ENCODE results near the gene KCNIP3.

Gene KCNIP3

DNA sequence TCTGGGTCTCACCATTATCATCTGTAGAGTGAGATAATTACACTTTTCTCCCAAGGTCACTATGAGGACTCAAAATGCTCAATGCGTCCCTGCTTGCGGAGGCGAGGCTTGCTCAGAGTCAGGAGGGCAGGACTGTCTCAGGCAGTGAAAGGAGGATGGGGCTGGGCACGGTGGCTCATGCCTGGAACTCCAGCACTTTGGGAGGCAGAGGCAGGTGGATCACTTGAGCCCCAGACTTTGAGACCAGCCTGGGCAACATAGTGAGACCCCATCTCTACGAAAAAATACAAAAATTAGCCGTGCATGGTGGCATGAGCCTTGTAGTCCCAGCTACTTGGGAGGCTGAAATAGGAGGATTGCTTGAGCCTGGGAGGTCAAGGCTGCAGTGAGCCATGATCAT is 1.8 kb upstream of the KCNIP3 start:
- Histone ChIP-seq H3K27ac (ENCODE audit: insufficient read depth, low read length, poor library complexity, severe bottlenecking) (no peak overlapping the region), H3K9me3 (ENCODE audit: control insufficient read depth, low read length) (peaks cover 5% of the 10 kb centered on the region), H3K4me1 (ENCODE audit: control insufficient read depth, insufficient read depth, low read length, poor library complexity, severe bottlenecking) (no peaks in the 10 kb centered on the region), H3K36me3 (ENCODE audit: control insufficient read depth, insufficient read depth, low read length) (no peaks in the 10 kb centered on the region), H3K4me3 (ENCODE audit: insufficient read depth, low read depth, low read length, poor library complexity, severe bottlenecking) (no peak overlapping the region), H3K27me3 (replicated peaks; ENCODE audit: control insufficient read depth, insufficient read depth, low read length, poor library complexity, severe bottlenecking) (no peaks in the 10 kb centered on the region)
- no peak for DNase-seq

DNA sequence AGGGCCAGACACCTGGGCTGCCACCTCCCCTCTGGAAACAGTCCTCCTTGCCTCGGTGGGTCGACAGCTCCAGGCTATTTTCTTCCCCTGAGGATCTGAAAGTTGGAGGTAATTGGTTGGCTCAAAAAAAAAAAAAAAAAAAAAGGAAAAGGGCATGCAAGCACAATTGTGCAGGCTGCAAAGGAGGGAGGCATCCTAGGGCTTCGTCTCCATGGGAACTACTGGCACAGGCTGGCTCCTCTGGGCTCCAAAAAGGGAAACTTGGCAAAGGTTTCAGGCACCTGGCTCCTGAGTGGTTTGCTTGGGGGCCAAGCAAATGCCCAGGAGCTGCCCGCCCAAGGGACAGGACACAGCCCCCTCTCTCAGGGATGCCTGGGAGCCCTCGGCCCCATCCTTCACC is 1.1 kb upstream of the KCNIP3 start:
- no peaks in the 10 kb centered on the region for H3K36me3 ChIP-seq (ENCODE audit: control insufficient read depth, insufficient read depth, low read length)
- no peaks in the 10 kb centered on the region for H3K27me3 ChIP-seq (replicated peaks; ENCODE audit: control insufficient read depth, insufficient read depth, low read length, poor library complexity, severe bottlenecking)
- DNase-seq: no peak
- H3K4me3 ChIP-seq (ENCODE audit: insufficient read depth, low read depth, low read length, poor library complexity, severe bottlenecking): no peak overlapping the region
- H3K4me1 ChIP-seq (ENCODE audit: control insufficient read depth, insufficient read depth, low read length, poor library complexity, severe bottlenecking): no peaks in the 10 kb centered on the region
- H3K27ac ChIP-seq (ENCODE audit: insufficient read depth, low read length, poor library complexity, severe bottlenecking): no peak overlapping the region
- peaks cover 5% of the 10 kb centered on the region for H3K9me3 ChIP-seq (ENCODE audit: control insufficient read depth, low read length)

GRCh38 chr2:95297639-95298395 is 670 bp downstream of the KCNIP3 start:
- DNase-seq: no peak
- Histone ChIP-seq H3K27ac (ENCODE audit: insufficient read depth, low read length, poor library complexity, severe bottlenecking) (no peak overlapping the region), H3K4me3 (ENCODE audit: insufficient read depth, low read depth, low read length, poor library complexity, severe bottlenecking) (no peak overlapping the region), H3K4me1 (ENCODE audit: control insufficient read depth, insufficient read depth, low read length, poor library complexity, severe bottlenecking) (no peaks in the 10 kb centered on the region), H3K9me3 (ENCODE audit: control insufficient read depth, low read length) (no peaks in the 10 kb centered on the region), H3K27me3 (replicated peaks; ENCODE audit: control insufficient read depth, insufficient read depth, low read length, poor library complexity, severe bottlenecking) (no peaks in the 10 kb centered on the region), H3K36me3 (ENCODE audit: control insufficient read depth, insufficient read depth, low read length) (no peaks in the 10 kb centered on the region)

DNA sequence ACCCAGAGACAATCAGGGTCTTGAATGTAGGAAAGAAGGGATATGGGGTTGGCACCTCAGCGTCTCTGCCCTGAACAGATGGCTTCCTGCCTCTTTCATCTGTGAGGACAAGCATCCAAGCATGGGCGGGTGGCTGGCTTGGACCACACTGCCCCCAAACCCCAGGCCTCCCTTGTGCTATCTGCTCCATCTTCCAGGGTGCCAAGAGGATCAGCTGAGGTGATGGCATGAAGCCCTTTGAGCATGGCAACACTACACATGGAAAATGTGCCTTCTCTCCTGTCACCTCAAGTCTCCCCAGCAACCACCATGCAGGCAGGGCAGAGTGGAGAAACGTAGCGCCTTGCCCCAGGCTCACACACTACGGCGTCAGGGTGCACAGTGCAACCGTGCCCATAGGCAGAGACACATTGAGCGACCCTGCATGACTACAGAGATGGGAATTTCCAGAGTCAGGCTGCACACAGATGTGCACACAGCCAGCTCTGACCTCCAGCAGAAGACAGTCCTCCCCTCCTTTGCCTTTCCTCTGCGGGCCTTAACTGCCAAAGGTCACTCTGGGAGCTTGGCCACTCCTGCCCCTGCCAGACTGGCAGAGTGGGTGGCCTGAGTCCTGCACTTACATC is 1.5 kb downstream of the KCNIP3 start:
- H3K27me3 ChIP-seq (replicated peaks; ENCODE audit: control insufficient read depth, insufficient read depth, low read length, poor library complexity, severe bottlenecking): no peaks in the 10 kb centered on the region
- no peak overlapping the region for H3K27ac ChIP-seq (ENCODE audit: insufficient read depth, low read length, poor library complexity, severe bottlenecking)
- H3K9me3 ChIP-seq (ENCODE audit: control insufficient read depth, low read length): no peaks in the 10 kb centered on the region
- no peaks in the 10 kb centered on the region for H3K36me3 ChIP-seq (ENCODE audit: control insufficient read depth, insufficient read depth, low read length)
- H3K4me3 ChIP-seq (ENCODE audit: insufficient read depth, low read depth, low read length, poor library complexity, severe bottlenecking): no peak overlapping the region
- DNase-seq: no peak
- no peaks in the 10 kb centered on the region for H3K4me1 ChIP-seq (ENCODE audit: control insufficient read depth, insufficient read depth, low read length, poor library complexity, severe bottlenecking)

- H3K27me3 ChIP-seq (replicated peaks; ENCODE audit: control insufficient read depth, insufficient read depth, low read length, poor library complexity, severe bottlenecking): no peaks in the 10 kb centered on the region
These were observed 2.8 kb downstream of the KCNIP3 start for GRCh38 chr2:95299961-95300360.

DNA sequence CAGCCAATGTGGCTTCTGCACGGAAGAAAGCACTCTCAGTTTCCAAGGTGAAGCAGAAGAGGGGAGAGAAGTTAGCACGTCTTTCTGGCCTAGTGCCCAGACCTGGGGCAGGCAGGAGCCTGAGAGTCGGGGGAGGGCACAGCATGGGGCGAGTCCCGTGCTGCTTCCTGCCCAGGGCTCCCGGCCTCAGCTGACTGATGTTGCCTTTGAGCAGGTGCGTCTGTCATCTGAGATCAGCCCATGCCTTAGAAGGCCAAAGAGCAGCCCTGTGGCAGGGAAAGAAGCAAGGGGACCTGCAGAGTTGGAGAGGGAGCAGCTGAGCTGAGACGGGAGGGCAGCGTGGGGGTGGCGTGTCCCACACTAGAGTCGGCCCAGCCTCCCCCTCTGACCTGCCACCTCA is 3.3 kb downstream of the KCNIP3 start:
- Histone ChIP-seq H3K4me1 (ENCODE audit: control insufficient read depth, insufficient read depth, low read length, poor library complexity, severe bottlenecking) (no peaks in the 10 kb centered on the region), H3K36me3 (ENCODE audit: control insufficient read depth, insufficient read depth, low read length) (no peaks in the 10 kb centered on the region), H3K27ac (ENCODE audit: insufficient read depth, low read length, poor library complexity, severe bottlenecking) (no peak overlapping the region), H3K27me3 (replicated peaks; ENCODE audit: control insufficient read depth, insufficient read depth, low read length, poor library complexity, severe bottlenecking) (no peaks in the 10 kb centered on the region), H3K4me3 (ENCODE audit: insufficient read depth, low read depth, low read length, poor library complexity, severe bottlenecking) (no peak overlapping the region), H3K9me3 (ENCODE audit: control insufficient read depth, low read length) (no peaks in the 10 kb centered on the region)
- no peak for DNase-seq

More at GRCh38 chr2:95299961-95300360, 2.8 kb downstream of the KCNIP3 start:
- Histone ChIP-seq H3K4me1 (ENCODE audit: control insufficient read depth, insufficient read depth, low read length, poor library complexity, severe bottlenecking) (no peaks in the 10 kb centered on the region), H3K9me3 (ENCODE audit: control insufficient read depth, low read length) (no peaks in the 10 kb centered on the region), H3K27ac (ENCODE audit: insufficient read depth, low read length, poor library complexity, severe bottlenecking) (no peak overlapping the region), H3K36me3 (ENCODE audit: control insufficient read depth, insufficient read depth, low read length) (no peaks in the 10 kb centered on the region), H3K4me3 (ENCODE audit: insufficient read depth, low read depth, low read length, poor library complexity, severe bottlenecking) (no peak overlapping the region)
- no peak for DNase-seq

- no peaks in the 10 kb centered on the region for H3K4me1 ChIP-seq (ENCODE audit: control insufficient read depth, insufficient read depth, low read length, poor library complexity, severe bottlenecking)
- H3K27ac ChIP-seq (ENCODE audit: insufficient read depth, low read length, poor library complexity, severe bottlenecking): no peak overlapping the region
- DNase-seq: no peak
- no peaks in the 10 kb centered on the region for H3K36me3 ChIP-seq (ENCODE audit: control insufficient read depth, insufficient read depth, low read length)
- H3K27me3 ChIP-seq (replicated peaks; ENCODE audit: control insufficient read depth, insufficient read depth, low read length, poor library complexity, severe bottlenecking): no peaks in the 10 kb centered on the region
- no peaks in the 10 kb centered on the region for H3K9me3 ChIP-seq (ENCODE audit: control insufficient read depth, low read length)
- no peak overlapping the region for H3K4me3 ChIP-seq (ENCODE audit: insufficient read depth, low read depth, low read length, poor library complexity, severe bottlenecking)
These were observed 4.0 kb downstream of the KCNIP3 start for GRCh38 chr2:95301186-95301585.

DNA sequence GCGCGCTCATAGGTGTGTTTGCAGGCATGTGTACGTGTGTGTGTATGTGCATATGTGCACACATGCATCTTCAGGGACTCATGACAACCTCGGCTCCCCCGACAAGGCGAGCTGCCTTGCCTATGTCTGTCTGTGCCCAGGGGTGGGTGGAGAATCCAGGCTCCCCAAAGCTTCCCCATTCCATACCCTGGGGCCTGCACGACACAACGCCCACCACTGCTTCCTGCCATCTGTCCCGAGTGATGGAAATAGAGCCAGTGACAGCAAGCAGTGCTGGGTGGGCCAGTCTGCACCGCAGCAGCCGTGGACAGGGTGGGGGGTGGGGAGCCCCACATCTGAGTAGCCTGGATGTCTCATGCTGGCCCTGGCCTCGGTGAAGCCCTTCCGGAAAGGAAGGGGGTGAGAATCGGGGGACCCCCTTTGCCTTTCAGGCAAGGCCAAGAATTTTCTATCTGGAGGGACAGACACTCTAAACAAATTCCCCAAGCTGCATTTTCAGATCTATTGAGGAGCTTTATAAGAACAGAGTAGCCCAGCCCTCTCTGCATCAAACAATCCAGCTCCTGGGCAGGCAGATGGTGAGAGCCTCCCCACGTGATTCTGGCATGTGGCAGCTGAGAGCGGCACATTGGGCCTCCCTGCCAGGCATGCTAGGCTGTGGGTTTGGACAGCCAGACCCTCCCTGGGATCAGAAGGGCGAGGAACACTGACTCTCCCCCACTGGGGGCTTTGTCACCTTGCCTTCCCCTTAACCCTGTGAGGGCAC is 4.9 kb downstream of the KCNIP3 start:
- H3K27me3 ChIP-seq (replicated peaks; ENCODE audit: control insufficient read depth, insufficient read depth, low read length, poor library complexity, severe bottlenecking): no peaks in the 10 kb centered on the region
- DNase-seq: no peak

DNA sequence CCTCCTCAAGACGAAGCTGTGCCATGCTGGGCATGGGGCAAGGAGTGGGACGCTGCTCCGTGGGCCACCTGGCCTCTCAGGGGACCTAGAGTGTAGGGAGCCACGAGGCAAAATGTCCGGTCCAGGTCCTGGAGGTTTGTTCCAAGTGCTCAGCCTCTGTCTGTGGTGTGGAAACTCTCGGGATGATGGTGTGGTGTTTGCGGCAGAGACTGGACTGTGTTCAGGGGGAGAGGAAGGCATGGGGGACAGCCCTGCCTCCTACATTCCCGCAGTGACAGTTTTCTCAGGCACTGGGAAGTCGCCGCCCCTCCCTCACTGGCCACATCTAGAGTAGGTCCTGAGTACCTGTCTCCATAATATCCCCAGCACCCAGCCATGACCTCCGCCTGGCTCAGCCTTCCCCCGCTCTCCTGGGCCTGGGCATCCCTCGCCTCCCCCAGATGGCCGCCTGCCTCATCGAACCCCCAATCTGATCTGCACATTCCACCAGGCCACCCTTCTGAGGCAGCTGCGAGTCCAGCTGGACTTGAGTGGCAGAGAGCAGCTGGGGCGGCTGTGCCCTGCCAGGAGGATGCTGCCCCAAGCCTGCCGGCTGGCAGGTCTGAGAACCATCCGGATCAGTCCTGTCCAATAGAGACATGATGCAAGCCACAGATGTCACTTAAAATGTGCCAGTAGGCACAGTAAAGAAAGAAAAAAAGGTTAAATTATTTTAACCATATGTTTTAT is 6.2 kb downstream of the KCNIP3 start:
- no peaks in the 10 kb centered on the region for H3K4me1 ChIP-seq (ENCODE audit: control insufficient read depth, insufficient read depth, low read length, poor library complexity, severe bottlenecking)
- no peaks in the 10 kb centered on the region for H3K36me3 ChIP-seq (ENCODE audit: control insufficient read depth, insufficient read depth, low read length)
- no peak overlapping the region for H3K4me3 ChIP-seq (ENCODE audit: insufficient read depth, low read depth, low read length, poor library complexity, severe bottlenecking)
- no peak overlapping the region for H3K27ac ChIP-seq (ENCODE audit: insufficient read depth, low read length, poor library complexity, severe bottlenecking)
- DNase-seq: no peak
- H3K27me3 ChIP-seq (replicated peaks; ENCODE audit: control insufficient read depth, insufficient read depth, low read length, poor library complexity, severe bottlenecking): no peaks in the 10 kb centered on the region
- H3K9me3 ChIP-seq (ENCODE audit: control insufficient read depth, low read length): no peaks in the 10 kb centered on the region

More for the DNA sequence above, 4.9 kb downstream of the KCNIP3 start:
- no peak overlapping the region for H3K4me3 ChIP-seq (ENCODE audit: insufficient read depth, low read depth, low read length, poor library complexity, severe bottlenecking)
- H3K36me3 ChIP-seq (ENCODE audit: control insufficient read depth, insufficient read depth, low read length): no peaks in the 10 kb centered on the region
- H3K4me1 ChIP-seq (ENCODE audit: control insufficient read depth, insufficient read depth, low read length, poor library complexity, severe bottlenecking): no peaks in the 10 kb centered on the region
- no peak overlapping the region for H3K27ac ChIP-seq (ENCODE audit: insufficient read depth, low read length, poor library complexity, severe bottlenecking)
- no peaks in the 10 kb centered on the region for H3K9me3 ChIP-seq (ENCODE audit: control insufficient read depth, low read length)
